Measurements from ENCODE around the gene MYO3B. TPM values are rescaled to one million over a fixed set of nuclear protein-coding genes. Genes with fewer than 3 reads are reported as not detected.

MYO3B gene
- total RNA-seq, 1 donor from 2014 or later, result not detected

DNA sequence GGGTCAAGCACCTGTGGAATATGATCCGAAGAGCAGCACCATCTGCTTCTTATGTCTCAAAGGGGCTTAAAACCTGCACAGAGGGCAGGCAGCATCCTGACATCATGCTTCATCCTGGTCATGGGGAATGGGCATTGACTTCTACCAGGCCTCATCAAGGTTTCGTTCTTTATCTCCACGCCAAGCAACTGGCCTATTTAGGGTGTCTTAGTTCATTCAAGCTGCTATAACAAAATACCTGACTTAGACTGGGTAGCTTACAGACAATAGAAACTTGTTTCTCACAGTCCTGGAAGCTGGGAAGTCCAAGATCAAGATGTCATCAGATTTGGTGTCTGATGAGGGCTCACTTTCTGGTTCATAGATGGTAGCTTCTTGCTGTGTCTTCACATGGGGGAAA, 69.4 kb downstream of the MYO3B start:
- no peaks in the 10 kb centered on the region for H3K36me3 Mint-ChIP-seq (ENCODE audit: low read depth)

DNA sequence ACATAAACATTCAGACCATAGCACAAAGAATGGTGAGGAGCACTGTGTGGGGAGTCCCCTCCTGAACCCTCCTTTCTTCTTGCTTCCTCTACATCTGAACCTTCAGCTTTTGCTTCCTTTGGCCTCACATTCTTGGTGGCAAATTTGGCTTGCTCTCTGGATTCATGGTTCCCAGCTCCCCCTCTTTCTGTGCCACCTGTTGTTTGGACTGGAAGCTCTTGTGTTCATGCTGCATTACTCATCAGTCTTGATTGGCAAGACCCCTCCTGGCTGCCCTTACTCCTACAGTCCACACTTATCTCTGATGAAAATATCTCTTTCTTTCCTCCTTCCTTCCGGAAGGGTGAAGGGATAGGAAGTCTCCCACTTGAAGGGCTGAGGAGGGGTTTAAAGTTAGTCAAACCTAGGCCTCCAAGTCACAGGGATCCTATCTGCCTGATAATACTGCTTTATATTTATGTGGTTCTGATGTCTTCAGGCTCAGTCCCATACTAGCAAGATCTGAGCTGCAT, 70.0 kb downstream of the MYO3B start:
- Mint-ChIP-seq H3K4me3 (no peak overlapping the region), H3K27me3 (ENCODE audit: low read depth) (no peaks in the 10 kb centered on the region)

More for the DNA sequence above, 69.4 kb downstream of the MYO3B start:
- no peaks in the 10 kb centered on the region for H3K27me3 Mint-ChIP-seq (ENCODE audit: low read depth)
- no peak overlapping the region for H3K4me3 Mint-ChIP-seq
- no peaks in the 10 kb centered on the region for H3K4me1 Mint-ChIP-seq
- DNase-seq (ENCODE audit: low read depth, low spot score), result no peak
- H3K9me3 Mint-ChIP-seq, result no peaks in the 10 kb centered on the region
- H3K27ac Mint-ChIP-seq (ENCODE audit: unreplicated experiment), result no peak overlapping the region
- TF ChIP-seq, protein P1, sequence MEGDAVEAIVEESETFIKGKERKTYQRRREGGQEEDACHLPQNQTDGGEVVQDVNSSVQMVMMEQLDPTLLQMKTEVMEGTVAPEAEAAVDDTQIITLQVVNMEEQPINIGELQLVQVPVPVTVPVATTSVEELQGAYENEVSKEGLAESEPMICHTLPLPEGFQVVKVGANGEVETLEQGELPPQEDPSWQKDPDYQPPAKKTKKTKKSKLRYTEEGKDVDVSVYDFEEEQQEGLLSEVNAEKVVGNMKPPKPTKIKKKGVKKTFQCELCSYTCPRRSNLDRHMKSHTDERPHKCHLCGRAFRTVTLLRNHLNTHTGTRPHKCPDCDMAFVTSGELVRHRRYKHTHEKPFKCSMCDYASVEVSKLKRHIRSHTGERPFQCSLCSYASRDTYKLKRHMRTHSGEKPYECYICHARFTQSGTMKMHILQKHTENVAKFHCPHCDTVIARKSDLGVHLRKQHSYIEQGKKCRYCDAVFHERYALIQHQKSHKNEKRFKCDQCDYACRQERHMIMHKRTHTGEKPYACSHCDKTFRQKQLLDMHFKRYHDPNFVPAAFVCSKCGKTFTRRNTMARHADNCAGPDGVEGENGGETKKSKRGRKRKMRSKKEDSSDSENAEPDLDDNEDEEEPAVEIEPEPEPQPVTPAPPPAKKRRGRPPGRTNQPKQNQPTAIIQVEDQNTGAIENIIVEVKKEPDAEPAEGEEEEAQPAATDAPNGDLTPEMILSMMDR (conservative IDR thresholded peaks at IDR 0.05), result no peak

DNA sequence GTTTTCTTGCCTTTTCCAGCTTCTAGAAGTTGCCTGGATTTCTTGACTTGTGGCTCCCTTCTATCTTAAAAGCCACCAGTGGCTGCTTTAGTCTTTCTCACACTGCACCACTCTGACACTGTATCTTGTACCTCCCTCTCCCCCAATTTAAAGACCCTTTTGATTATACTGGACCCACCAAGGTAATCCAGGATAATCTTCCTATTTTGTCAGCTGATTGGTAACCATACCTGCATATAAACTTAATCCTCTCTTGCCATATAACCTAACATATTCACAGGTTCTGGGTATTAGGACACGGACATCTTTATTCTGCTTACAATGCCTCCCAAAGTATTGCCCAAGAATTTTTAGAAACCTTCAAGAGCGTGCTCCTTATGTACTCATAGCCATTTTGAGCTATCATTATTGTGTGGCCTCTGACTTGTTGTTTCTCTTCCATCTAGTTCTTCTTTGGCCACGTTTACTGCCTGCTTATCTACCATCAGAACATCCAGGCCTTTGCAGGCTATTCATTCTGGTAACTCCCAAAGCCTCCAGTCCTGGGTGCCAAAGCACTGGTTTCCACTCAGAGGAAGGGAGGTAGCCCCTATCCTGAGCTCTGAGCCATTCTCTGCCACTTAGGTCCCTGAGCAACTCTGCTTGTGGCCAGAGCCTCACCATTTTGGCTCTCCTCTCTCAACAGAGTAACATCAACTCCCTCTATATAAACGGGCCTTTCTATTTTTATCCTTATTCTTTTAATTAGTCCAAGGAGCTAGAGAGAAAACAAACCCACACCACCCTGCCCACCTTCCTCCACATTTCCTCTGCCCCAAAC, 70.8 kb downstream of the MYO3B start:
- H3K36me3 Mint-ChIP-seq (ENCODE audit: low read depth), result no peaks in the 10 kb centered on the region
- no peak for DNase-seq (ENCODE audit: low read depth, low spot score)
- H3K4me1 Mint-ChIP-seq, result no peaks in the 10 kb centered on the region
- no peak overlapping the region for H3K4me3 Mint-ChIP-seq
- no peaks in the 10 kb centered on the region for H3K27me3 Mint-ChIP-seq (ENCODE audit: low read depth)
- H3K27ac Mint-ChIP-seq (ENCODE audit: unreplicated experiment), result no peak overlapping the region
- TF ChIP-seq, protein P1 (conservative IDR thresholded peaks at IDR 0.05), result no peak
- H3K9me3 Mint-ChIP-seq, result peaks cover 6% of the 10 kb centered on the region

More for the DNA sequence above, 70.0 kb downstream of the MYO3B start:
- no peaks in the 10 kb centered on the region for H3K4me1 Mint-ChIP-seq
- peaks cover 4% of the 10 kb centered on the region for H3K9me3 Mint-ChIP-seq
- no peaks in the 10 kb centered on the region for H3K36me3 Mint-ChIP-seq (ENCODE audit: low read depth)
- TF ChIP-seq, protein P1 (conservative IDR thresholded peaks at IDR 0.05), result no peak
- no peak overlapping the region for H3K27ac Mint-ChIP-seq (ENCODE audit: unreplicated experiment)
- no peak for DNase-seq (ENCODE audit: low read depth, low spot score)

DNA sequence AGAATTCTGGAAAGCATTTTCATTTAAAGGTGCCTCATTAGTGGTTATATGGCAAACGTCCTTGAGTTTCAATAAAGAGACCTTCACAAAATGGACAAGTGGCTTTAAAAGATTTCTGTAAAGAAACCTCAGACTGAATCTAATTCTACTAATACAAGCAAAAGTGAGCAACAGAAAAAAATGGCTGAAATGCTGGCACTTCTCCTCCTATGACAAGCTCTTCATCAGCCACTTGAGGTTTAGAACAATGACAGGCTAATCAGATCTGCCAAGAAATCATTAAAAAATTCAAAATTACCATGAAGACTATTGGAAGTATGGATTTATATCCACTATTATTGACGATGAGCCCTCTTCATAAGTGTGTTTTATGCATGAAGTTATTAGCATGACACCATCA, 71.8 kb downstream of the MYO3B start:
- DNase-seq (ENCODE audit: low read depth, low spot score), result no peak
- TF ChIP-seq, protein P1 (conservative IDR thresholded peaks at IDR 0.05), result no peak
- H3K9me3 Mint-ChIP-seq, result peaks cover 6% of the 10 kb centered on the region
- no peak overlapping the region for H3K27ac Mint-ChIP-seq (ENCODE audit: unreplicated experiment)
- no peaks in the 10 kb centered on the region for H3K27me3 Mint-ChIP-seq (ENCODE audit: low read depth)
- no peak overlapping the region for H3K4me3 Mint-ChIP-seq
- H3K4me1 Mint-ChIP-seq, result no peaks in the 10 kb centered on the region
- no peaks in the 10 kb centered on the region for H3K36me3 Mint-ChIP-seq (ENCODE audit: low read depth)

DNA sequence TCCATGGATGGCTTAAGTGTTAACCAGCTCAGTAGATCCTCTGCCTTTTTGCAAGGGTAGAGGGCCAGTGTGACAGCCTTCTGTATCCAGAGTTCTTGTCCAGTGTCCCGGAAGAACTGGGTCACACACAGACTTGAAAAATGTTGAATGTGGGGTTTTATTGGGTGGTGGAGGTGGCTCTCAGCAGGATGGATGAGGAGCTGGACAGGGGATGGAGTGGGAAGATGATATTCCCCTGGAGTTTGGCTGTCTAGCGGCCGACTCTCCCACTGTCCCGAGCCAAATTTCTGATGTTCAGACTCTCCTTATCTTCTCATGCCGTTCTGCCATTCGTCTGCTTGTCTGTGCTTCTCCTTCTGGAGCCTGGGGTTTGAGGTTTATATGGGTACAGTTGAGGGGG, 72.6 kb downstream of the MYO3B start:
- H3K4me1 Mint-ChIP-seq, result no peaks in the 10 kb centered on the region
- TF ChIP-seq, protein P1 (conservative IDR thresholded peaks at IDR 0.05), result no peak

More for the DNA sequence above, 72.6 kb downstream of the MYO3B start:
- H3K27me3 Mint-ChIP-seq (ENCODE audit: low read depth), result no peaks in the 10 kb centered on the region
- no peak for DNase-seq (ENCODE audit: low read depth, low spot score)
- no peak overlapping the region for H3K27ac Mint-ChIP-seq (ENCODE audit: unreplicated experiment)
- no peak overlapping the region for H3K4me3 Mint-ChIP-seq
- H3K9me3 Mint-ChIP-seq, result peaks cover 6% of the 10 kb centered on the region
- H3K36me3 Mint-ChIP-seq (ENCODE audit: low read depth), result no peaks in the 10 kb centered on the region

All from neural crest cell (in vitro differentiated cells).